ENCODE data around the gene ITGAD.

DNA sequence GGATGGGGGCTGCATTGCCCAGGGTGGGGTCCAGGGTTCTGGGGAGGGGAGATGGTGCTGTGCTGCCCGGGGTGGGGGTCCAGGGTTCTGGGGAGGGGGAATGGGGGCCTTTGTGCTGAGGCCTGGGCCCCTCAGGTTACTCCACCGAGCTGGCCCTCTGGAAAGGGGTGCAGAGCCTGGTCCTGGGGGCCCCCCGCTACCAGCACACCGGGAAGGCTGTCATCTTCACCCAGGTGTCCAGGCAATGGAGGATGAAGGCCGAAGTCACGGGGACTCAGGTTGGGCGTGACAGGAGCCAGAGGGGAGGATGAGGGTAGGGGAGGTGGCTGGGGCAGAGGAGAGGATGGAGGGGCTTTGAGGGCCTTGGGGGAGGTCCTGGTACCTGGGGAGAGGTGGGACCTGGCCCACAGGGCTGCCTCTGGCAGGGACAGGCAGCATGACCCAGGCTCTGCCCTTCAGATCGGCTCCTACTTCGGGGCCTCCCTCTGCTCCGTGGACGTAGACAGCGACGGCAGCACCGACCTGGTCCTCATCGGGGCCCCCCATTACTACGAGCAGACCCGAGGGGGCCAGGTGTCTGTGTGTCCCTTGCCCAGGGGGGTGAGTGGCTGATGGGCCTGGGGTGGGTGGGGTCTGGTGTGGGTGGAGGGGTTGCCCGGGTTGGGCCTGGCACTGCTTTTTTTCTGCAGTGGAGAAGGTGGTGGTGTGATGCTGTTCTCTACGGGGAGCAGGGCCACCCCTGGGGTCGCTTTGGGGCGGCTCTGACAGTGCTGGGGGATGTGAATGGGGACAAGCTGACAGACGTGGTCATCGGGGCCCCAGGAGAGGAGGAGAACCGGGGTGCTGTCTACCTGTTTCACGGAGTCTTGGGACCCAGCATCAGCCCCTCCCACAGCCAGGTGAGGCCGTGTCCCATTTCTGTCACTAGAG, 30.4 kb upstream of the ITGAD start:
- TF ChIP-seq, protein P1, sequence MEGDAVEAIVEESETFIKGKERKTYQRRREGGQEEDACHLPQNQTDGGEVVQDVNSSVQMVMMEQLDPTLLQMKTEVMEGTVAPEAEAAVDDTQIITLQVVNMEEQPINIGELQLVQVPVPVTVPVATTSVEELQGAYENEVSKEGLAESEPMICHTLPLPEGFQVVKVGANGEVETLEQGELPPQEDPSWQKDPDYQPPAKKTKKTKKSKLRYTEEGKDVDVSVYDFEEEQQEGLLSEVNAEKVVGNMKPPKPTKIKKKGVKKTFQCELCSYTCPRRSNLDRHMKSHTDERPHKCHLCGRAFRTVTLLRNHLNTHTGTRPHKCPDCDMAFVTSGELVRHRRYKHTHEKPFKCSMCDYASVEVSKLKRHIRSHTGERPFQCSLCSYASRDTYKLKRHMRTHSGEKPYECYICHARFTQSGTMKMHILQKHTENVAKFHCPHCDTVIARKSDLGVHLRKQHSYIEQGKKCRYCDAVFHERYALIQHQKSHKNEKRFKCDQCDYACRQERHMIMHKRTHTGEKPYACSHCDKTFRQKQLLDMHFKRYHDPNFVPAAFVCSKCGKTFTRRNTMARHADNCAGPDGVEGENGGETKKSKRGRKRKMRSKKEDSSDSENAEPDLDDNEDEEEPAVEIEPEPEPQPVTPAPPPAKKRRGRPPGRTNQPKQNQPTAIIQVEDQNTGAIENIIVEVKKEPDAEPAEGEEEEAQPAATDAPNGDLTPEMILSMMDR (IDR thresholded peaks at IDR 0.05): no peak
- no peak for TF ChIP-seq POLR2AphosphoS5 (IDR thresholded peaks at IDR 0.05)
- no peak for TF ChIP-seq POLR2A (IDR thresholded peaks at IDR 0.05)

All from breast epithelium (tissue), 3 donors.